ENCODE results near the gene PHF1.

The PHF1 gene

GRCh38 chr6:33456156-33456555, 45.3 kb downstream of the PHF1 start:
- TF ChIP-seq ZNF274 (IDR thresholded peaks at IDR 0.05; ENCODE audit: low read depth, low read length), result no peak
- H3K4me3 ChIP-seq (ENCODE audit: low read length), result no peak overlapping the region

GRCh38 chr6:33458676-33459075, 47.9 kb downstream of the PHF1 start:
- H3K4me3 ChIP-seq (ENCODE audit: low read length), result no peak overlapping the region
- TF ChIP-seq ZNF274 (IDR thresholded peaks at IDR 0.05; ENCODE audit: low read depth, low read length), result no peak

- no peak overlapping the region for H3K4me3 ChIP-seq (ENCODE audit: low read length)
- TF ChIP-seq ZNF274 (IDR thresholded peaks at IDR 0.05; ENCODE audit: low read depth, low read length), result no peak
Measured at GRCh38 chr6:33459226-33459625, 48.4 kb downstream of the PHF1 start.

Data from GM08714 (cell line).